Keratinocyte (primary cell): Measurements from ENCODE around the gene PDE12. TPM values are rescaled to one million over a fixed set of nuclear protein-coding genes. Genes with fewer than 3 reads are reported as not detected.

Experiments used
- DNase-seq: peaks from one replicate; pipeline ENCODE4 v3.0.0-alpha.2; 2011; ENCODE audit warnings: low read depth, missing footprints, low spot score
- FAIRE-seq: peaks from 2 replicates; lab custom pipeline; 2011; peaks lifted over from hg19 to GRCh38; lab: Jason Lieb, UNC
- H2AFZ ChIP-seq: 2 replicates; pipeline ENCODE4 v1.6.0; 2012; ENCODE audit warnings: low read length, control low read depth, inconsistent platforms; ENCODE audit not compliant: control insufficient read depth
- H3K27ac ChIP-seq: 2 replicates; pipeline ENCODE4 v1.5.1; 2011; ENCODE audit warnings: low read length; ENCODE audit not compliant: control insufficient read depth, insufficient read depth
- H3K27me3 ChIP-seq: 3 replicates; pipeline ENCODE4 v1.6.0; 2011; ENCODE audit warnings: low read length; ENCODE audit not compliant: control insufficient read depth, insufficient read depth; ENCODE audit errors: extremely low read depth
- H3K36me3 ChIP-seq, 2 experiments: 2 replicates in 1 of 2; 3 replicates in 1 of 2; pipeline ENCODE4 v1.5.1; 2011; ENCODE audit warnings: low read length in 2 of 2, mild to moderate bottlenecking in 1 of 2; ENCODE audit not compliant: control insufficient read depth in 2 of 2, insufficient read depth in 2 of 2; ENCODE audit errors: extremely low read depth in 1 of 2
- H3K4me1 ChIP-seq: 3 replicates; pipeline ENCODE4 v1.5.1; 2011; ENCODE audit warnings: low read length; ENCODE audit not compliant: control insufficient read depth, insufficient read depth; ENCODE audit errors: extremely low read depth
- H3K4me2 ChIP-seq: 3 replicates; pipeline ENCODE4 v1.6.0; 2011; ENCODE audit warnings: low read depth, low read length; ENCODE audit not compliant: control insufficient read depth, insufficient read depth; ENCODE audit errors: extremely low read depth
- H3K4me3 ChIP-seq, 3 experiments: fragments of 200-600 bp in 1 of 3; sonication (generic) in 1 of 3; 2 replicates in 2 of 3; 3 replicates in 1 of 3; pipeline ENCODE4 v1.5.1; 2011 to 2016; ENCODE audit warnings: low read length in 3 of 3, mild to moderate bottlenecking in 3 of 3, control low read depth in 2 of 3, inconsistent platforms in 1 of 3, low read depth in 1 of 3, mixed read lengths in 1 of 3, mixed run types in 1 of 3, moderate library complexity in 1 of 3; ENCODE audit not compliant: control insufficient read depth in 2 of 3, insufficient read depth in 2 of 3; ENCODE audit errors: extremely low read depth in 1 of 3
- H3K79me2 ChIP-seq: 2 replicates; pipeline ENCODE4 v1.6.0; 2012; ENCODE audit warnings: low read length; ENCODE audit not compliant: control insufficient read depth, insufficient read depth
- H3K9ac ChIP-seq: 3 replicates; pipeline ENCODE4 v1.6.0; 2011; ENCODE audit warnings: low read length; ENCODE audit not compliant: control insufficient read depth, insufficient read depth; ENCODE audit errors: extremely low read depth
- H3K9me1 ChIP-seq: 3 replicates; pipeline ENCODE4 v1.6.0; 2011; ENCODE audit warnings: low read length; ENCODE audit not compliant: control insufficient read depth, insufficient read depth; ENCODE audit errors: extremely low read depth
- H3K9me3 ChIP-seq: 2 replicates; pipeline ENCODE4 v1.5.1; 2012; ENCODE audit warnings: low read depth, low read length; ENCODE audit not compliant: control insufficient read depth
- H4K20me1 ChIP-seq: 3 replicates; pipeline ENCODE4 v1.6.0; 2011; ENCODE audit warnings: low read length; ENCODE audit not compliant: control insufficient read depth, insufficient read depth; ENCODE audit errors: extremely low read depth
- EZH2 ChIP-seq: IDR thresholded peaks from one replicate; pipeline ENCODE4 v1.6.1; 2012; ENCODE audit warnings: inconsistent platforms, mild to moderate bottlenecking, low read length, moderate library complexity
- dilution Hi-C: fragments of 300-500 bp; cut with MboI; formaldehyde crosslinking; loops from one replicate; pipeline ENCODE4 v1.7.0; 2020; ENCODE audit warnings: low sequenced_read_pairs; ENCODE audit not compliant: extremely low pct_ligation_motif_present
- polyA plus RNA-seq, 5 experiments: library from polyadenylated mRNA; depleted of rRNA in 3 of 5; stranded (reverse) in 3 of 5; stranded (forward) in 1 of 5; unstranded in 1 of 5; fragments of >200 nt; gene quantifications; 1 replicate in 1 of 5; 2 replicates in 3 of 5; 3 replicates in 1 of 5; pipeline versions ENCODE4 v1.2.1 to v1.2.3, GENCODE V29; 2011 to 2012; ENCODE audit warnings: missing spikeins in 2 of 5, low read depth in 1 of 5, low replicate concordance in 1 of 5
- TF ChIP-seq, protein P1 (sequence below), 3 experiments: IDR thresholded peaks in 1 of 3; conservative IDR thresholded peaks in 1 of 3; optimal IDR thresholded peaks in 1 of 3; 2 replicates in 2 of 3; 3 replicates in 1 of 3; pipeline versions ENCODE3 to v1.5.1; 2011; ENCODE audit warnings: low read length in 3 of 3, mild to moderate bottlenecking in 3 of 3, moderate library complexity in 2 of 3, control low read depth in 1 of 3, inconsistent platforms in 1 of 3; ENCODE audit not compliant: insufficient read depth in 2 of 3; ENCODE audit errors: extremely low read depth in 1 of 3

The PDE12 gene
- polyA plus RNA-seq, 1 donor (not counting 4 experiments of a cell fraction or from before 2014, with no cell fraction given), result 15.2 TPM

DNA sequence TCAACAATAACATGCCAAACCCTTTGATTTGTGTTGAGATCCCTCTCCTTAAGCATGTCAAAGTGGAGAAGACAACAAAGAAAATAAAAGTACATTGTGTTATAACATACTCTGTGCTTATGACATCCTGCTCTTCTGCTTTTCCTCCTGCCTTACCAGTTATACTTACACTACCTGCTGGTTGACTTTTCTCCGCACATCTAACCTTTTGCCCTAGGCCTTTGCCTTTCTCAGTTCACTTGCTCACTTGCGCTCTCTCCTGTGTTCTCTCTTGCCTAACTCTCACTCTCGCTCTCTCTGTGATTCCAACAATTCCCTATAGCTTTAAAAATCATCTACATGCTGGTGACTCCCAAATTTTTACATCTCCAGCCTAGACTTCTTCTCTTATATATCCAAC, 17.6 kb upstream of the PDE12 start:
- no peaks in the 10 kb centered on the region for H3K9me3 ChIP-seq
- DNase-seq, result no peak
- no peak overlapping the region for H3K4me2 ChIP-seq
- no peak overlapping the region for H3K4me3 ChIP-seq
- no peaks in the 10 kb centered on the region for H3K27me3 ChIP-seq
- no peaks in the 10 kb centered on the region for H4K20me1 ChIP-seq
- TF ChIP-seq EZH2, result no peak
- TF ChIP-seq, protein P1, sequence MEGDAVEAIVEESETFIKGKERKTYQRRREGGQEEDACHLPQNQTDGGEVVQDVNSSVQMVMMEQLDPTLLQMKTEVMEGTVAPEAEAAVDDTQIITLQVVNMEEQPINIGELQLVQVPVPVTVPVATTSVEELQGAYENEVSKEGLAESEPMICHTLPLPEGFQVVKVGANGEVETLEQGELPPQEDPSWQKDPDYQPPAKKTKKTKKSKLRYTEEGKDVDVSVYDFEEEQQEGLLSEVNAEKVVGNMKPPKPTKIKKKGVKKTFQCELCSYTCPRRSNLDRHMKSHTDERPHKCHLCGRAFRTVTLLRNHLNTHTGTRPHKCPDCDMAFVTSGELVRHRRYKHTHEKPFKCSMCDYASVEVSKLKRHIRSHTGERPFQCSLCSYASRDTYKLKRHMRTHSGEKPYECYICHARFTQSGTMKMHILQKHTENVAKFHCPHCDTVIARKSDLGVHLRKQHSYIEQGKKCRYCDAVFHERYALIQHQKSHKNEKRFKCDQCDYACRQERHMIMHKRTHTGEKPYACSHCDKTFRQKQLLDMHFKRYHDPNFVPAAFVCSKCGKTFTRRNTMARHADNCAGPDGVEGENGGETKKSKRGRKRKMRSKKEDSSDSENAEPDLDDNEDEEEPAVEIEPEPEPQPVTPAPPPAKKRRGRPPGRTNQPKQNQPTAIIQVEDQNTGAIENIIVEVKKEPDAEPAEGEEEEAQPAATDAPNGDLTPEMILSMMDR (optimal IDR thresholded peaks at IDR 0.05 in 1 of 3, IDR thresholded peaks at IDR 0.05 in 1 of 3, conservative IDR thresholded peaks at IDR 0.05 in 1 of 3; ENCODE audit: extremely low read depth in 1 of 3, insufficient read depth in 2 of 3, low read length in 3 of 3), result no peak
- no peak overlapping the region for H2AFZ ChIP-seq
- H3K9ac ChIP-seq, result no peak overlapping the region
- no peaks in the 10 kb centered on the region for H3K4me1 ChIP-seq
- H3K27ac ChIP-seq, result no peak overlapping the region
- no peak for FAIRE-seq
- no peaks in the 10 kb centered on the region for H3K79me2 ChIP-seq
- H3K36me3 ChIP-seq, result no peaks in the 10 kb centered on the region
- H3K9me1 ChIP-seq, result no peaks in the 10 kb centered on the region
- dilution Hi-C loops, result no loop called here

DNA sequence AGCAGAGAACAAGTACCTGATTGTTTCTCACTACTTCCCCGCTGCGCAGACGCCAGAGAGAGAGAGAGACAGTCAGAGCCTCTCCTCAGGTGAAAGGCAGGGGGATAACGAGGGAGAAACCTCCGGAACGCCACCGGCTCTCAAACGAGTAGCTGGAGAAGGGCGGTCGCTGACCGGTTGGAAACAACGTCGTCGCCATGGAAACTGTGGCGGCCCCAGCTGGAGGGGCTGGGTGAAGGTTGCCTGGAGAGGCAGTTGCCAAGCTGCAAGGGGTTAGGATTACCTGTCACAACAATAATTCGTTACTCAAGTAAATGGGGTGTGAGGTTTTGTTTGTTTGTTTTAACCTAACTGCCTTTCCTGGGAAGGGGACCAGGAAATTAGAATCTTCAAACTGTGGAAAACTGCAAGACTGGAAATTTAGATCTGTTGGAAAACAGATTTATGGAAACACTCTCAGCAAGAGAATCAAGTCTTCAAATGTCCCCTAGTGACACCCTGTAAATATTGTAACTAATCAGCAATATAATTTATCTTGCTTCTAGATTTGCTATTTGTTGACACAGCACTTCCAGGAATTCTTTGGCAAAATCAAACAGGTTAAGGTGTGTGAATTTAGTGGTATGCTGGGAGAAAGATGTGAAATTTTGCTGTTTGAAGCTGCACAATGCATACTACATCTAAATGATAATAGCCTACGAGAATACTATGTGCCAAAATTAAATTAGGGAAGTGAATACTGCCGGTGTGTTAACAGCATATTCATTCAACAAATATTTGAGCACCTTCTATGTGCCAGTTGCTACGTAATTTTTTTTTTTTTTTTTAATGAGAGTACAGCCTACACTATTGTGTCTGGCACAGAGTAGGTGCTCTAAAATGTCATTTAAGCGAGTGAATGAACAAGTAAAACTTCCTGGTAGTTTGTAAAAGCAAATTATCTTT, 11.6 kb upstream of the PDE12 start, which contains the start of gene DNAH12:
Gene DNAH12, minus strand, starts transcription at position 164 of the 945 bp plus-strand sequence. CDS start 1,474 bp downstream, outside the sequence.
- Histone ChIP-seq H4K20me1 (no peaks in the 10 kb centered on the region), H3K27ac (no peak within 1 kb of the TSS), H3K4me3 (peak within 1 kb of the TSS in 2 of 3 experiments; percentile 41 to 48), H3K9me3 (no peaks in the 10 kb centered on the region), H3K9ac (peak within 1 kb of the TSS; percentile 19), H3K27me3 (no peaks in the 10 kb centered on the region), H3K36me3 (no peaks in the 10 kb centered on the region), H3K4me2 (peak within 1 kb of the TSS; percentile 70), H3K4me1 (peaks cover 10% of the 10 kb centered on the region), H2AFZ (peak within 1 kb of the TSS; percentile 76), H3K79me2 (no peaks in the 10 kb centered on the region), H3K9me1 (no peaks in the 10 kb centered on the region)
- DNase-seq, result no peak
- FAIRE-seq, result no peak
- TF ChIP-seq, protein P1 (optimal IDR thresholded peaks at IDR 0.05 in 1 of 3, IDR thresholded peaks at IDR 0.05 in 1 of 3, conservative IDR thresholded peaks at IDR 0.05 in 1 of 3; ENCODE audit: extremely low read depth in 1 of 3, insufficient read depth in 2 of 3, low read length in 3 of 3), result no peak
- TF ChIP-seq EZH2, result no peak
- dilution Hi-C loops, result no loop called here
